Stimulated activated CD8-positive, alpha-beta memory T cell treated with anti-CD3 and anti-CD28 coated beads, Interleukin-4, amount 100 ng/mL, for 24 hours (primary cell): Measurements from ENCODE around the gene SCFD2.
"Not testable (repeated sequence)": the region's sequence is repeated elsewhere in the genome, so short reads cannot be mapped to it uniquely, and the experiment has no call there.

Experiments used
- DNase-seq: peaks from one replicate; pipeline ENCODE4 v3.0.0-alpha.2; 2020; ENCODE audit warnings: low read depth

Gene SCFD2

DNA sequence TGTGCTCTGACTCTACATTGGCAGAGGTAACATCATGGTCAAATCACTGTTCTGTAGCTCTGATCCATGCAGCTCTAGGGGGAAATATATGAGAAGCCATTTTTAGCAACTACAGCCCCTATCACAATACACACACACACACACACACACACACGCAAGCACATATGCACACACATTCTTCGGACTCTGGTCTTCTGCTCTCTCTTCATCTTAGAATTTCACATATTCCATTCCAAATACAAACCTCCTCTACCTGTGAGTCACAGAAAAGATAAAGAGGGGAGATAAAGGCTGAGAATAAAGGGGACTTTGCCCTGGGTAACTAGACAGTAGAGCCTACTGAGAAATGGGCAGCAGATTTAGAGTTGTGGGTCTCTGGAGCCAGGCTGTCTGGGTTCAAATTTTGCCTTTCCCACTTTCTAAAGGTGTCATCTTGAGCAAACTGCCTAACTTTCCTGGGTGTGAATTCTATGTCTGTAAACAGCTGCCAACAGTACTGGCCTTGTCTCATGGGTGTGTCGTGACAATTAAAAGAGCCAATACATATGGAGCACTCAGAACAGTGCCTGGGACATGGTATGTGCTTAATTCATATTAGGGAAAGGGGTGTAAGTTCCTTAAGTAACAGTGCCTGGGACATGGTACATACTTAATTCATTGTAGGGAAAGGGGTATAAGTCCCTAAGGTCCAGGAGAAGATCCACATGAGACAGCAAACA, 515.3 kb downstream of the SCFD2 start:
- DNase-seq: no peak

DNA sequence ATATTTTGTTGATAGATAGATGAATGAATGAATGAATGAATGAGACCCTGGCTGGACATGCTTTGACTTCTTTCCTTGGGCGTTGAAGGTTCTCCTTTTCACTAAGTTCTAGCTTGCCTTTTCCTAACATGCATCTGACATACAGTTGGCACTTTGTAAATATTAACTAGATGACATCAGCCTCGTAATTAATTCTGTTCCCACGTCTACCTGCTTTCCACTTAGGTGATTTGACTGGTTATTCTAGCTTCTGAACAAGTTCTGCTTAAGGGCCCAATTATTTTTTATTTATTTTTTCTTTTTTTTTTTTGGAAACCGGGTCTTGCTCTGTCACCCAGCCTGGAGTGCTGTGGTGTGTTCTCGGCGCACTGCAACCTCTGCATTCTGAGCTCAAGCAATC, 517.6 kb downstream of the SCFD2 start:
- DNase-seq: no peak

DNA sequence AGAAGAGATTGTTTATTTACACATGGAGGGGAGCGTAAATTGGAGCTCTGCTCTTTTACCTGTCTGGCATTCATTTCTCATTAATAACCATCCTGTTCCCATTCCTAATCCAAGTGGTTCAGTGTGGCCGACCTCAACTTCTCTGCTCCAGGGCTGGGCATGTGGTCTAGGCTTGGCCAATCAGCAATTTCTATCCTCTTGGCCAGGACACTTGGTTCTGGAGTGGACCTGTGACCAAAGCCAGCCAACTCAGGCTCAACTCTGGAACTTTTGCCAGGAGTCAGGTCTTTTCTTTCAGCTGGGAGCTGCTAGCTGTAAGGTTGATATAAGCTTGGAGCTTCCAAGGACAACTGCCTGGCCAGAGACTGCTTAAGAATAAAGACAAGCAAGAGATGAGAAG, 519.4 kb downstream of the SCFD2 start:
- no peak for DNase-seq

DNA sequence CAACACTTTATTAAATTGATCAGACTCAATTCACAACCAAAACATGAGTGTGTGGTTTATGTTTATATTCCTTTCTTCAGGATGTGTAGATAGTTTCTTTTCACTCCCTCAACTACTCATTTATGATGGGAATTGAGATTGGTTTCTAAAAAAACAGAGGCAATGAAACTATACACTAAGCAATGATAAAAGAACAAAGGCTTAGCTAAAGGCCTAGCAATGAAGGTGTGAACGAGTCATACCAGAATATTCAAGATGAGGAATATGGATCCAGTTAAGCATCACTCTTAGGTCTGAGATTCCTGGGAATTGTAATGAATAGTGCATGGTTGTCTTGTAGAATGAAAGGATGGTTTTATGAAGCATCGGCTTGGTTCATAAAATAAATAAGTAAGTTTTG, 521.3 kb downstream of the SCFD2 start:
- DNase-seq: no peak

DNA sequence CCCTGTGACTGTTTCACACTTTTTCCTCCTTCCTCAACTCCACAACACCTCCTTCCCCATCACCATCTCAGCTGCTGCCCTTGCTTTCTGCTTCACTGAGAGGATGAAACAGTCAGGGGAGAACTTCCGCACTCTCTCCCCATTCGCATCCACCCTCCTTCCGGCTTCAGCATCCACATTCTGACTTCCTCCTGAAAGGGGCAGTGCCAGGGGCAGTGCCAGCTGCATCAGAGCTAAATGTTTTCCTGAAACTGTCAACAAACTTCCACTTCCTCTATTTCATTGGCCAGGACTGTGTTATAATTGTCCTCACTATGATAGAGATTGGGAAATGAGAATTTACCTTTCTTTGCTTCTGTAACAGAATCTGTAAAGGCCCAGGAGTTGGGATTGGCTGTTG, 521.9 kb downstream of the SCFD2 start:
- DNase-seq: no peak

DNA sequence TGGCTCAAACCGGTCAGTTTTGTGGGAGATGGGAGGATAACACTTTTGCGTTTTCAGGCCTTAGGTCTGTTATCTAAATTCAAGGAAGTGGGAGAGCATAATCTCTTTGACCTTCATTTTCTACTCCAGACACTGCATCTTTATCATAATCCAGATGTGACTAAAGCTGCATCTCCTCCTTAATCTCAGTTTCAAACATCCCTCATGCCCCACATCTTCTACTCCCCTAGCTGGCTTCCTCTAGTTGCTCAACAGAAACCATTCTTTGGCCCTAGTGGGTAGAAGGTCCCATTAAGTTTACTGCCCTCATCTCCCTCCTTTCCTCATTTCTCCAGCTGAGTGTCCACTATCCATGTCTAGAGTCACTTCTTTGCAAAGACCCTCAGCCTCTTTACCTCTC, 522.5 kb downstream of the SCFD2 start:
- DNase-seq: no peak

DNA sequence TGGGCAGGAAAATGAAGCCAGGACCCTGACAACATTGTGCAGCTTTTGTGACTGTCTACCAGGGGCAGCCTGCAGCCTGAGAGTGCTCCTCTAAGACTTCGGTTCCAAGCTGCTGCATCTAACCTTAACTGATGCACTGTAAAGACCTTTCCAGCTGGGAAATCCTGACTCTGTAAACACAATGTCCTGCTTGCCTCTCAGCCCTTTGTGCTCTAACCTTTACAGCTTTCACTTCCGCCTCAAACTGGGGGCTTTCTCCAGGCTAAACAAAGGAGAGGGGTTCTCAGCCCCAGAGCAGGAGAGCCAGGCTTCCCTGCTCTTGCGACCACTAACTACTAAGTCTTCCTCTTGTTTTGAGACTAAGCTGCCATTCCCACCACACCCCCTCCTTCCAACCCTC, 523.1 kb downstream of the SCFD2 start:
- DNase-seq: no peak

DNA sequence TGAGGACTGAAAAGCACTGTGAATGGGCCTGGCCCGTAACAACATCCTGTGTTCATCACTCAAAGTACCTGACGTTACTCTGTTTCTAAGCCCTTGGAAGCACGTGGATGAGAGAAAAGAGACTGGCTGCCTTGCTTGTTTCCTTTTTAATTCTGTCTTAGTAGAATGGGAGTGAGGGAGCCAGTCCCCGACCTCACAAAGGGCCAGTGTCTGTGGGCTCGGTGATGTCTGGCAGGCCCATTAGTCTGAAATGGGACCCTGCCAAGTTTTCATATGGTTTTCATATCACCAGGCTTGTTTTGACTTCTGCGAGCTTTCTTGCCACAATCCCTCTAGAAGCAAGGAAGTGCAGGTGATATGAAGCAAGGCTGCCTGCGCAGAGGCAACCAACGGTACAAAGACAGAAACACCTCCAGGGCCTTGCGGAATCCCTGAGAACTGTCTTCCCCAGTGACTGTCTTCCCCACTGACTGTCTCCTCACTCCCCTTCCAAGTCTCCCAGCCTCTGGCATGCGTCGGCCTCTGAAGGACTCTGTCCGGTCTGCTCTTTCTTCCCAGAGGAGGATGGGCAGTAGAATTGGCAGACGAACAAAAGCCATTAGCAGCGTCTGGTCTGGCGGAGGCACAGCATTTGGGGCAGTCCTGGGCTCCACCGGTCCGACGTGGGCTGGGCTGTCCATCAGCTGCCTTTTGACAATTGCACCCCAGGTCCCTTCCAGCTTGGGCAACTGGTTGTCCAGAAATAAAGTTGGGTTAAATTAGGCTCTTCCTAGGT, 524.0 kb downstream of the SCFD2 start:
- DNase-seq: no peak

DNA sequence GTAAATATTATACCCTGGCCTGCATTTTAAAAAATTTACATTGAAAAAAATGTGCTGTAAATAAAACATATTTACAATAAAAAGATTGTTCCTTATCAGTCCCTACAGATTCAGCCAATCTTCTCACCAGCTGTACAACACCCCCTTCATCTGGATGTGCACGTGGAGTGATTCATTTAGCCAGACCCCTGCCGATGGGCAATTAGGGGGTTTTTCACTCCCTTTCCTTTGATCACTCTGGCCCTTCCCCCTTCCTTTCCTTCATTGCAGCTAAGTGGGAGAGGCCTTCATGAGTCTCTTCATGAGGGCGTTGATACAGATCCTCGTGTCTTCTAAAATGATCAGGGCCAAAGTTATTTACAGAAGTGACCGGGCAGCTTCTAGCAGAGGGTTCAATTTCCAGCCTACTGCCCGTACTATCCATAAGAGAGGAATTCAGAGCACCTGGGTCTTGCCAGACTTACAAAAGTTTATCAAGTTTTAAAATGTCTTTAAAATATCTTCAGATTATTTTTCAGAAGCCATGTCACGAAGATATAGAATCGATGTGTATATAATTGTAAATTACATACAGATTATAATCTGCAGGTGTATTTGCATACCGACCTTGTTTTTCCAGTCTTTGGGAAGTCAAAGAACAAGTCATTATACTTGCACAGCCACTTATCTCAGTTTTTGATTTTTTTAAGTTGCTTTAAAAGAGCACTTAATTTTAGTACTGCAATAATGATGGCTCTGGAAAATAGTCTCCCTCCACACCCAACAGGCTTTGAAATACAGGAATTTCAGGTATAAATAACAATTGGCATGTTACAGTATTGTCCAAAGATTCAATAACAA, 525.1 kb downstream of the SCFD2 start:
- no peak for DNase-seq

DNA sequence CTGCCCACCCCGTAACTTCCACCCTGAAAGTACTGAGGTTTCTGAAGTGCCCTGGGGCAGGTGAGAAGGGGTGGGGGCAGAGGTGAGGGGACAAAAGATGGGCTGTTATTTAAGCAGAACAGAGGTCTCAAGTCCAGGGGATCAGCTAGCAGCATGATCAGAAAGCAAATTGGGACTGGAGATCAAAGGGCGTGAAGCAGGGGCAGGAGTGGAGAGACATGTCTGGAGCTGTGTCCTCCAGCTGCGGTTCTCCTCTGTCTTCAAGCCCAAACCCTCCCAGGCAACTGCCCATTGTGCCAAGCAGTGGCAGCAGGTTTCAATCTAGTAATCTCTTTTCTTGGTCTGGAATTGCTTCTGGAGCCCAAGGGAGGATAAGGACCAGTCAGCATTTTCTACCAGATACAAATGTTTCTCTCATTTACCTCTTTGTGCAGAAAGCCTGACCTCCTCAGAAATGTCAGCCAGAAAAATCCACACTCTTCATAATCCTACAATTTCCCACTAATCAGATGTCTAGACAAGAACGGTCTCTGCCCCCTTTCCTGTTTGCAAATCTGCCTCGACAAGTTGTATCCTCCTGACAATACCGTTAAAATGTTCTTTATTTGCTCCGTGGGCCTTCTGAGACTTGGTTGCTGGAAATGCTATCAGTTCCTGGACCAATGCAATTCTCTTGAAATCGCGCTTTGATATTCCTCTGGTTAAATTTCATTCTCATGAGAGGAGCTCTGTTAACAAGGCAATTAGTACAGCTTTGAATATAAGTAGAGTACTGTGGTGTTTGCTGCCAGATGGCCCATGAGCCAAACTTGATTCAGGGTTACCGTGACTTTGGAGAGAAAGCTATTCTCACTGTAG, 526.9 kb downstream of the SCFD2 start:
- DNase-seq: no peak

DNA sequence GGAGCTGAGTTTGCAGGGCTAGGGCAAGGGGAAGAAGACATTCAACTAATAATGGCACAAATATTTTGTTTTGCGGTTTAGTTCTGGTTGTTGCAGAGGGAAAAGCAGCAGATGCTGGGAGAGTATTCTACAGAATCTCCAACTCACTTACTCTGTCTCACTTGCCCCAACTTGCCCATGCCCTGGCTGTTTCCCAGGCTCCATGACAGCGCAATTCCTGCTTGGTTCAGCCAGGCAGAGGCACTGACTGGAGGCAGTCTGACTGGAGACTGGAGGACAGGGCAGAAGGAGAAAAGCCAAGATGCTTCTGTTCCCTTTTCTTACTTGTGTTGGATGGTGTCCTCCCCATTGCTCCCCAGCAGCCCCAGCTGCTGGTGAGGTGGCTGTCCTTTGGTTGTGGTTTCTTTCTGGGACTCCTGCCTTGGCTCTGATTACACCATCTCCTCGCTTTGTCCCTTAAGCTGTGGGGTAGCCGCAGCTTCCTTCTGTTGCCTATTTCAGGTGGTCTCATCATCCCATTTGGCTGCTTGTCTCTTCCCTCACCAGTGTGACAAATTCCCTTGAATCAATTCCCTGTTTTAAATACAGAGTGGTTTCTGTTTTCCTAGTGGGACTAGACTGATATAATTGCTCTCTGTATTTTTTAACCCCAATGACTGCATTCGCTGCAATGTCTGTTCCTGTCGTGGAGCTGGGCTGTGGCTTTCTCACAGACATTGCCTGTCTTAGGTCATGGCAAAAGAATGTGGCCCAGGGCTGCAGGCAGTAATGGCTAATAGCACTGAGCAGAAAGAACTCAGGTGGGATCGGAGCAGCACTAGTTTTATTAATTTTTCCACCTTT, 527.9 kb downstream of the SCFD2 start:
- DNase-seq: no peak

DNA sequence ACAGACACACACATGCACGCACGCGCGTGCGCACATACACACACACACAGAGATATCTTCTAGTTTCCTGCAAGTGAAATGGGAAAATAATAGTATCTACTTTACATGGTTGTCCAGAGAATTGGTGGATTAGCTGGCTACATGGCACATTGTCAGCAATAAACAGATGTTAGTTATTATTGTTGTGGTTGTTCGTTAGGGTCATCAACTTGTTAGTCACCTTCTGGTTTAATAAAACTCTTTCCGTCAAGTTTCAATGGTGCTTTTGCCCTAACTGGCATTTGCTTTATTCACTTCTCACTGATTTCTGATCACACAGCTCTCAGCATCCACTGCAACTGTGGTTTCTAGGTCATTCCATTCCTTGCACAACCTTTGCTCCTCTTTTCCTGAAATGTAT, 529.2 kb downstream of the SCFD2 start:
- no peak for DNase-seq

DNA sequence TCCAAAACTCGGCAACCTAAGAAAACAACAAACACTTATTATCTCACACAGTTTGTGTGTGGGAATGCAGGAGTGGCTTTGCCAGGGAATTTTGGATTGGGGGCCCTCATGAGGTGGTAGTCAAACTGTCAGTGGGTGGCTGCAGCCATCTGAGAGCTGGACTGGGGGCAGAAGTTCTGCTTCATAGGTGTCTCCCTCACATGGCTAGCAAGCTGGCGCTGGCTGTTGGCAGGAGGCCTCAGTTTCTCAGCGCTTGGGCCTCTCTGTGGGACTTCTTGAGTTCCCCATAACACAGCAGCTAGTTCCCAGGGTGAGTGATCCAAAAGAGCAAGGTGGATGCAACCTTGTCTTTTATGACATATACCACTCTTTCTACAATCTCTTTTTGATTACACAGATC, 529.7 kb downstream of the SCFD2 start:
- DNase-seq: no peak

DNA sequence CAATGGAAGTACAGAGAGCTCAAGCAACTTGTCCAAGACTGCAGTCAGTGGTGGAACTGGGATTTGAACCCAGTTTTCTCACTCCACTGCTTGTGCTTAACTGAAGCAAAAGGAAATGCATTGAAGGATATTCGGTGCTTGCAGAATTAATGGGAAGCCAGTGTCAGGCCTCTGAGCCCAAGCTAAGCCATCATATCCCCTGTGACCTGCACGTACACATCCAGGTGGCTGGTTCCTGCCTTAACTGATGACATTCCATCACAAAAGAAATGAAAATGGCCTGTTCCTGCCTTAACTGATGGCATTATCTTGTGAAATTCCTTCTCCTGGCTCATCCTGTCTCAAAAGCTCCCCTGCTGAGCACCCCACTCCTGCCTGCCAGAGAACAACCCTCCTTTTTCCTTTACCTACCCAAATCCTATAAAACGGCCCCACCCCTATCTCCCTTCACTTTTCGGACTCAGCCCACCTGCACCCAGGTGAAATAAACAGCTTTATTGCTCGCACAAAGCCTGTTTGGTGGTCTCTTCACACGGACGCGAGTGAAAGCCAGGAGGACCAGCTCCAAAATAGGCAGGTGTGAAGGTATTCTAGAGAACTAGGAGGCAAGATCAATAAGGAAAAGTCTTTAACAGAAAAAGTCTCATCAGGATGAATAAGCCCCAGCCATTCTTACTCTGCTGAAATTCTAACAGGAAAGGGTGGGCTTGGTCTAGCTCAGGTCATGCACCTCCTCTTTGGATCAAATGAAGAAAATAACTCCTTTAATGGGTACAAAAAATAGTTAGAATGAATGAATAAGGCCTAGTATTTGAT, 531.0 kb downstream of the SCFD2 start:
- not testable (repeated sequence) for DNase-seq

DNA sequence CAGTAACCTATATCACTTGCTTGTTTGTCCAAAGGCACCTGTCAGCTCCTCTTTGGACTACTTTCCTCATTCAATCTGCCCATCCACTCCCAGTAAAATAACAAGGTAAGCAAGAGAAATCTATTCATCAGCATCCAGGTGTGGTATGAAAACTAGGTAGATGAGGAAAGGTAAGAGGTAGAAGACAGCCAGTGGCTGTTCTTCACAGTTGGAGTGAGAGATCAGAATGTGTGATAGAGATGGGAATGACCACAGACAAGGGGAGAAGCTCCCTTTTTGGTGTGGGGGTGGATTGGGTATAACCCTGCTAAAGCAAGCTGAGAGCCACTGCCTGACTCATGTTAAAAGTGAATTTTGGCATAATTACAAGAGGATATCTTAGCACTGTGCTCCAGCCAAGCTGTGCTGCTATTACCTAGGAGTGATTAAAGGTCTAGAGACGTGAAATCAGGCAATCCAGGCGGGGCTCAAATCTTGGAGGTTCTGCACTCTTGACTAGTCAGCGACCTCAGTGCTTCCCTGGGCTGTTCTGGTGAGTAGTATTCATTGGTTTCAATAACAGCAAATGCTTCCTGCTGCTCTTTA, 531.8 kb downstream of the SCFD2 start:
- no peak for DNase-seq

DNA sequence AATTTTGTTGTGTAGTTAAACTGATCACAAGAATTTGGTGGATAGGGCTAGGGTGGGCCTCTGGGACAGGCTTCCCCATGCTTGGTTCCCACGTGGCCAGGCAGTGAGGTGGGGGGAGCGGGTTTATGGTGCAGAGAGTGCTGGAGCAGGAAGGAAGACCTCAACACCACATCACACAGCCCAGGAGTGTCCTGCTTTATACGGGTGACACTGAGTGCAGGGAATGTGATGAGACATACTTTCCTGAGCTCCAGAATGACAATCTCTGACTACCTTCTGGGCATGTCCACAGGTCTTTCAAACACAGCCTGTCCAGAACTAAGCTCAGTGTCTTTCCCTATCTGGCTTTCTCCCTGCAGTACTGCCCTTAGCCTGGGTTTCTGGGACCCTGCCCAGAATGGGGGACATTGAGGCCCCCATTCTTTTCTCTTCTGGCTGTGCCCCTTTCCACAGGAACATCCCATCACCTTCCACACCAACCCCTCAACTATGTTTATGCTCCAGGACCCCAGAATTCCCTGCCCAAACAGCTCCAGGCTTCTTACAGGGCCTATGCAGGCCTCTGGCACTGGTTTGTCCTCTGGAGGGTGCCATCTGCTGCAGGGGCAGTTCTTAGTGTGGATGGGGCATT, 540.3 kb downstream of the SCFD2 start:
- DNase-seq: no peak

DNA sequence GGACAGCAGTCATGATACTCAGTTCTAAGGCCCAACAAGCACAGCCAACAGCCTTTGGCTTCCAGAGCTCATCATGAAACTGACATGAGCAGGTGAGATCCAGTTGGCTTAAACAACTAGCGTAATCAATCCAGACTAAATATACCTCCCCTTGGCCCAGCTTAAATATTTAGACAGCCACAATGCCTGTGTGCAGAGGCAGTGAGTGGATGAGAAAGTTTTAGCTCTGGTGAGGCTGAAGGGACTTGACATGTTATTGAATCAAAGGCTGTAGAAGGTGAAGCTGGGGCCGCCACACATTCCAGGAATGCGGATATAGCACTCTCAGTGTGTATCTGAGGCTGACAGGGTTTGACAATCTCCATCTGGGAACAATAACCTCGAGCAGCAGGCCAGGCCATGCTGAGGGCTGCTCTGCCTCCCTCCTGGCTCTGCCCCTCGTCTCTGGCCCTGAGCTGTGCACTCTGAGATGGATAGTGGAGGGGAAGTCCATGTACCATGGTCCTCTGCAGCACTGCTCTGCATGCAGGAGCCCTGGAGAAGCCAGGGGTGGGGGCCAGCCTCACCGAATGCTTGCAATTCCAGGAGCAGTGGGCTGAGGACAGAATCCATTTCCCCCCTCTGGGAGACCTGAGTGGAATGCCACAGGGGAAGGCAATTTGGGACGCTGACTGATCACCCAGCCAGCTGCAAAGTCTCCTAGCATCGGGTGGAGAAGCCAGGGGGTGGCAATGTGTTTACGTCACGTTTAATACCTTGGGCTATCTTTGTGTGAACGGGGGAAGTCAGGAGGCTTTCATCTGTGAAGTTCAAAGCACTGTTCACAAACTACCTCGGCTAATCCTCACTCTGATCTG, 541.0 kb downstream of the SCFD2 start:
- DNase-seq: no peak

DNA sequence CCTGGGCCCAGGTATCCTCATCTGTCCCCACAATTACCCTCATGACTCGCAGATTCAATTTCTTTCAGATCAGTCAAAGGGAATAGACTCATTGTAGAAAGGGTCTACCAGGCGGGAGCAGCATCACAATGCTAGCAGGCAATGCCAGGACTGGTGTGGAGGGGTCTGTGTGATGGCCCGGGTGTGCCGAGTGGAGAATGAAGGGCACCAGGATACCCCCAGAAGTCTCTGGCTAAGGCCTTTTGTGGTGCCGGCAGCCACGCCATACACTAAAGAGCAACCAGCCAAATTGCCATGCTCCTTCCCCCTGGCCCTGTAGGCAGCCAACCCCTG, 541.6 kb downstream of the SCFD2 start:
- no peak for DNase-seq
